Hematopoietic multipotent progenitor cell treated with erythropoietin and hydrocortisone succinate and interleukin-3 and kit ligand, for 4 days (in vitro differentiated cells): ENCODE data around the gene TEC.
"Not testable (repeated sequence)": the region's sequence is repeated elsewhere in the genome, so short reads cannot be mapped to it uniquely, and the experiment has no call there.

Experiments
- DNase-seq: peaks from one replicate; pipeline ENCODE4 v3.0.0-alpha.2; 2015

TEC gene

DNA sequence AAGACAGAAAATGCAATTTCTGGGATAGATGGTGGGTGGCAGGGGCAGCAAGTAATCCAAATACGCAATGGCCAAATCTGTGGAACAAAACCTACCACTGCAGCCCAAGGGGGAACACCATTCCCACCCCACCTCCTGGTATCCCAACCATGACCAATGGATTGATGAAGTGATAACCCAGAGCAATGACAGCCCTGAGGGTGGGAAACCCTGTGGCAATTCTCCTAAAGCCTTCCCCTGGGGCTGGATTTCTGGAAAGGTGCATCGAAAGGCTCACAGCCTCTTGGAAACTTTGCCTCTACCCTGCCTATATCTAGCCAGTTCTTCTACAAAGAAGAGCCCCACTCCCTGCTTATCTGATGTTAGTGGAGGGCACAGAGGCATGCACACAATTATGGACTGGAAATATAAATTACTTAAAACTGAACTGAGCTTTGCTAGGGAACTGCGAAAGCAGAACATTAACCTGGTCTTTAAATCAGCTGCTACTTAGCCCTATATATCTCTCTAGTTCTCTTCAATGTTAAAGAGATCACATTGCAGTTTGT lies 75.6 kb downstream of the TEC start:
- DNase-seq = peak; percentile 71

DNA sequence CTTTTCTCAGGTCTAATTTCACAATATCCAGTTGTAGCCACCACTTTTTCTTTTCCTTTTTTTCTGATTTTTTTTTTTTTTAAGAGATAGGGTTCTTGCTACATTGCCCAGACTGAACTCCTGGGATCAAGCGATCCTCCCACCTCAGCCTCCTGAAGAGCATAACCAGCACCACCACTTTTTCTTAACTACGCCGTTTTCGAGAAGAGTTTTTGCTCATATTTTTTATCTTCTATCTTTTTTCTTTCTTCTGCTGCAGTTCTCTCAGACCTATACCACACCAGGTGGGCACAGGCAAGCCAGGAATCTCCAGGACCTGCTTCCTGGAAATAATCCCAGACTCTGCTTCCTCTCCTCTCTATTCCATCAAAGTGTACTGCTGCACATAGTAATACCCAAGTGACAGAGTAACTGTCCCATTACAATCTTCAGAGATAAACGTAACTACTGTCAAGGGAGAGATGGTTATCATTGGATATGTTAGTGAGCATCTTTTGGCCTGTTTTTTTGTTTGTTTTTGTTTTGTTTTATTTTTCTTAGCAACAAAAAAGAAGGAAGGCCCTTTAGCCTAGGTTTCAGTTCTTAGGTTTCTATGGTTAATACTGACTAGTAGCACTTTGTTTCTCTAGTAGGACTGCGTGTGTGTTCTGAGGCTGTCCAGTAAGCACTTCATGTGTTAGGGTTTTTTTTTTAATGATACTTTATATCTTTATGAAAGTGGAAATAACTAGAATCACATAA lies 76.4 kb downstream of the TEC start:
- no peak for DNase-seq

DNA sequence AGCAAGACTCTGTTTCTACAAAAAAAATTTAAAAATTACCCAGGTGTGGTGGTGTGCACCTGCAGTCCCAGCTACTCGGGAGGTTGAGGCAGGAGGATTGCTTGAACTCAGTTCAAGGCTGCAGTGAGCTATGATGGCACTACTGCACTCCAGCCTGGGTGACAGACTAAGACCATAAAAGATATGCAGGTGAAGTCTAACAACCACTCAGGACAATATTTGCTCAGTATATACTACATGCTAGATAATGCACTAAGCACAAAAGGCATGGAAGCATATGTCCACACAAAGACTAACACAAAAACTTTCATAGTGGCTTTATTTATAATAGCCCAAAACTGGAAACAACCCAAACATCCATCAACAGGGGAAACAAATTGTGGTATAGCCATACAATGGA lies 77.9 kb downstream of the TEC start:
- no peak for DNase-seq

DNA sequence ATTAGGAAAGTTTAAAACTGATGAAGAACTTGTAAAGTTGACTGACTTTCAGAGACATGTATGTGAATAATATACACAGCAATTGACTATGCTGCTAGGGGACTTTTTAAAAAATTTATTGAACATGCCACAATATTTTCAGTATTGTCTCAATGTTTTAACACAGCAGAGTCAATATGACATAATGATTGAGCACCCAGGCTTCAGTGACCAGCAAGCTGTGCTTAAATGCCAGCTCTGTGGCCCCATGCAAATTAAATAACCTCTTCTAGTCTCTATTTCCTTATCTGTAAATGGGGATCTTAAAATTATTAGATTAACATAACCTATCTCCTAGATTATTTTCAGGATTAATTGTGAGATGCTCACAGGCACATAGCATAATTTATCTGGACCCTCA lies 78.8 kb downstream of the TEC start:
- no peak for DNase-seq

DNA sequence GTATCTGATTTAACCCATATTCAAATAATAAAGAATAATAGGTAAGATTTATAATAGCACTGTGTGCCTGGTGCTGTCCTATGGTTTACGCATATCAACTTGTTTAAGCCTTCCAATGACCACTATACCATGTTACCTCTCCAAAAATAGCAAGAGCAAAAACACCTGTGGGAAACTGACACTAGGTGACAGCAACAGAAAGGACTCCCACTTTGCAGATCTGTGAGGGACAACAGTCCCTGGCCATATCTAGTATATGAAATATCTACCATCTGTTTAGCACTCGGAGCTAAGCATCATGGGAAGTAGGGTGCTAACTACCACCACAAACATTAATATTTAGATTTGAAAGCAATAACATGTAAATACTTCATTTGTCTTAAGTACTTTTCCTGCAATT lies 79.9 kb downstream of the TEC start:
- DNase-seq = no peak

DNA sequence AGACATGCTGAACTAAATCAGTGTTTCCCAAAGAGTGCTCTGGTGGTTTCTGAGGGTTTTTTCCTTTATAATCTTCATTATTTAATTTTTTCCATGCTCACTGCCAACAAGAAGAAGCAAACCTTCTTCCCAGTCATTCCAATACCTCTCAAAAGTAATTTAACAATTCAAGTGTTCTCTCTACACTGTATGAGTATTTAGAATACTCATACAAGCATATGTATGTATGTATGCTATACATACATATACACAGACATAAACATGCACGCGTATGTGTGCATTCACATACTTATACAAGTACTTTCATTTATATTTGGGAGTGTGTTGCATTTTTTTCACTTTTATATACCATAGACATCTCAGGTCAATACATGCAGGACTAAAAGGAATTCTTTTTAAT lies 81.2 kb downstream of the TEC start:
- DNase-seq = no peak

DNA sequence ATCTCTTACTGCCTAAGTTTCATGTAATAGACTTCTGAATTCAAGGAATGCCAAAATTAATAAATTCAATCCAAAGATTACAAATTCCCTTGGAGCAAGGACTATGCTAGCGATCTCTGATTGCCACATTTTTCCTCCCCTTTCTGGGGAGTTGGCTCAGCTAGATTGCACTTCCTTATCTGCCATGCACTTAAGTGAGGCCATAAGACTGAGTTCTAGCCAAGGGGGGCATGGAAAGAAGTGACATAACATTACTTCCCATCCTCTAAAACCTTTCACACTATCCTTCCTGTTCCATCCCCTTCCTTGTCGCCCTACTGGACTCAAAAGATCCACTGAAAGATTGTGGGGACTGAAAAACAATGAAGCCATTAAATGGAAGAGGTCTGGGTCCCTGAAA lies 81.8 kb downstream of the TEC start:
- peak; percentile 72 for DNase-seq

DNA sequence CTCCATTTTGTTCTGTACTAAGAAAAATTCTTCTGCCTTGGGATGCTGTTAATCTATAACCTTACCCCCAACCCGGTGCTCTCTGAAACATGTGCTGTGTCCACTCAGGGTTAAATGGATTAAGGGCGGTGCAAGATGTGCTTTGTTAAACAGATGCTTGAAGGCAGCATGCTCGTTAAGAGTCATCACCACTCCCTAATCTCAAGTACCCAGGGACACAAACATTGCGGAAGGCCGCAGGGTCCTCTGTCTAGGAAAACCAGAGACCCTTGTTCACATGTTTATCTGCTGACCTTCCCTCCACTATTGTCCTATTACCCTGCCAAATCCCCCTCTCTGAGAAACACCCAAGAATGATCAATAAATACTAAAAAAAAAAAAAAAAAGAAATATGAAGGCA lies 82.6 kb downstream of the TEC start:
- DNase-seq = not testable (repeated sequence)

DNA sequence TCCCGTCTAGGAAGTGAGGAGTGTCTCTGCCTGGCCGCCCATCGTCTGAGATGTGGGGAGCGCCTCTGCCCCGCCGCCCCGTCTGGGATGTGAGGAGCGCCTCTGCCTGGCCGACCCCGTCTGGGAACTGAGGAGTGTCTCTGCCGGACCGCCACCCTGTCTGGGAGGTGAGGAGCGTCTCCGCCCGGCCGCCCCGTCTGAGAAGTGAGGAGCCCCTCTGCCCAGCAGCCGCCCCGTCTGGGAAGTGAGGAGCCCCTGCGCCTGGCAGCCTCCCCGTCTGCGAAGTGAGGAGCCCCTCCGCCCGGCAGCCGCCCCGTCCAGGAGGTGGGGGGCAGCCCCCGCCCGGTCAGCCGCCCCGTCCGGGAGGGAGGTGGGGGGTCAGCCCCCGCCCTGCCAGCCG lies 83.2 kb downstream of the TEC start:
- DNase-seq = not testable (repeated sequence)

DNA sequence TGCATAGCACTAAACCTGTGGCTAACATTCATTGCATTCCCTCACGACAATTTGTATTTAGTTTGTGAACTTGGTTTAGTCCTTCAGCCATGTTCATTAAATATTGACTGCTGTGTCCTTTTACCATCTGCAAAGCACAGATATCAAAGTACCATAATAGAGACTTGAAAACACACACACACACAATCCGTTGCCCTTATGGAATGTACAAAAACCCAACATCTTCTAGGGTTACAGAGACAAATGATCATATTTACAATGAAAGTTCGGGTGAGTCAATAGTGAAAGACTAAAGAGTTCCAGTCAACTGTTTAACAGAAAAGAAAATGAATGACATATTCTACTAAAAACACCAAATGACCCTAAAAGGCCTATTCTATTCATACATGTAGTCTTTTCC lies 84.8 kb downstream of the TEC start:
- no peak for DNase-seq

DNA sequence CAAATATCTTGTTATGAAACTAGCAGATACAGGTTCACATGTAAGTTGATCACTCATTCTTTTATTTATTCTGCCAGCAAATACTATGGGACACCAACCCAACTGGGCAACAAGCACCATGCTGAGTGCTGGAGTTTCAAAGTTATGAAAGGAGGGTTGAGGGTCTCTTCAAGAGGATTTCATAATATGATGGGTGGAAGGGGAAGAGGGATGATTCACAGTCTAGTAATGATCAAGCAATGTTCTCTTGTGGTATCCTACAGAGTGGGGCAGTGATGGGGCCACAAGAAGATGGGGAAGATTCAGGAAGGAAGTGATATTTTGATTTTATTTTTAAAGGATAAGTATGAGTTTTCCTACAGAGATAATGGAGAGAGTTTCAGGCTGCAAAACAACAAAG lies 89.4 kb downstream of the TEC start:
- peak; percentile 61 for DNase-seq

DNA sequence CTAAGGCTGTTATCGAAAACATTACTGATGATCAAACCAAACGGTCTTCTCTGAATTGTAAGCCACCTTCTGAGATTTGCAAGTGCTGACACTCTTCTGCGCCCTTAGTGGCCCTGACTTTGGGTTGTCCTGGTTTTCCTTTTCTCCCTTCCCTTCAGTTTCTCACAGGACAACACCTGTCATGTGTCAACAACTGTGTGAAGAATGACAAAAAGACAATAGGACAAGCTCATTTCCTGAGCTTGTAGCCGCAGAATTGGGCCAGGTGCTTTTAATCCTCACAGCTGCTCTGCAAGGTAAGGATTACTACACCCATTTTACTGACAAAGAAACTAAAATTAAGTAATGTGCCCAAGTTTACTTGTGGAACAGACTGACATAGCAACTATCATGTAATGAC lies 90.7 kb downstream of the TEC start:
- no peak for DNase-seq

DNA sequence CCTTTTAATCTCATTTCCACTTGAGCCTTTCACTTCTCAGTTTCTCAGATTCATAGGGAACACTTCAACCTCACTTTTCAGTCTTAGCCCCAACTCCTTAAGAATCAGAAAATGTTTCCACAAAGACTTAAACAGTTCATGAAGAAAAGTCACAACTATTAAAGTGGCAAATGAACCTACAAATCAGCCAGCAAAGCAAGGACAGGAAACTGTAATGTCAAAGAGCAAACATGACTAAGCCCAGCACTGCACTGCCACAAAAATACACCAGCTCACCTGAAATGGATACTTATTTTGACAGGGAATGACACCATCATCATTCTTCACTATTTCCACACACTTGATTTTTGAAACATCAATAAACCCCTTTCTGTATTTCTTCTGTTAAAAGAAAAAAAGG lies 93.8 kb downstream of the TEC start:
- DNase-seq = no peak

DNA sequence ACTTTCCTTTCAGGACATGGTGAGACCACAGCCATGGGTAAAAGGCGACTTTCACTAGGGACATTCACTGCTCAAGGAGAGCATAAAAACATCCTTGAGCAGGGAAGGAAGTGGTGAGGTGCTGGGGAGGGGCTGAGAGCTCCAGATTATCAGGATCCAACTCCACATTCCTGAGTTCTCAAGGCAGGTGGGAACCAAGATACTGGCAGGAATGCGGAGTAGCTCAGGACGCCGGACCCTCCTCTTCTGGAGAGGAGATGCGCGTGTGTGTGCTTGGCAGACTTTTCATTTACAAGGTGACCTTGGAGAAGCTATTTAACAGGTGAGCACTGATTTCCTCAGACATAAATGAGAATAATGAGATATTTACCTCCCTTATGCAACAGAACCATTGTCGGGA lies 94.3 kb downstream of the TEC start:
- no peak for DNase-seq

DNA sequence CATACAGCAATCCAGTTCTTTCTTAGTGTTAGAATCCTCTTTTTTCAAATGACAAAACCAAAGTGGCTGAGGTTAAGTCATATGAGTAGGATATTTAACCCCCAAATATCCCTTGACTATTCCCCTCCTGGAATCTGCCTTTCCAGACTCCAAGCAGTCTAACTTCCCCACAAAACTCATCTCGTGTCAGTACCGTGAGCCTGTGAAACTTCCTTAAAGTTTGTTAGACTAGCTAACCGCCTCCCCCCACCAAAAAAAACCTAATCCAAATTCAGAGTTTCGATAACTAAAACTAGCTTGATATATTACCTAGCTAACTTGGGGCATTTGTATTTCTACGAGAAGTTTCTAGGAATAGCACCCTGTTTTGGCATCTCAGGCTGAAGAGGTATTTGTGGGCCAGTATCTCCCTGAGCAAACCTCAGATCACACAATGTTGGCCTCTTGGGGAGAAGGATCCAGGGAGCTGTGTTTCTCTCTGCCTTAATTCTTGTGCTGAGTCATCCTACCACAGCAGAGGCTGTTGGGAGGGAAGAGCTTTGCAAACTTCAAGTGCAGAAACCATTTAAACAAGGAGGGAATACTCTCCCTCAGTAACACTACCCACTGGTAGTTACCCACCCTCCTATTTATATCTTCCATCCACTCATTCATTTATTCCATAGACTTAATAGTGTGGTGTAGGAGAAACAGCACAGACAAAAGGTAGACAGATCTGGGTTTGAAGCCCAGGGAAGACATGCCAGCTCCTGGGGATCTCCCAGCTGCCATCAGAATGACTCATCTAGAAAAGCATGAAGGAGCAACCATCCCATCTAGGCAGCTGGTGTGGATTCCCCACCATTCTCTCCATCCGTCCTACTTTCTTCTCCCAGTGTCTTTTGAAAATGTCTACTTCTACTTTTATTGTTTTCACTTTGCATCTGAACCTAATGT lies 96.3 kb downstream of the TEC start:
- DNase-seq = peak; percentile 91

DNA sequence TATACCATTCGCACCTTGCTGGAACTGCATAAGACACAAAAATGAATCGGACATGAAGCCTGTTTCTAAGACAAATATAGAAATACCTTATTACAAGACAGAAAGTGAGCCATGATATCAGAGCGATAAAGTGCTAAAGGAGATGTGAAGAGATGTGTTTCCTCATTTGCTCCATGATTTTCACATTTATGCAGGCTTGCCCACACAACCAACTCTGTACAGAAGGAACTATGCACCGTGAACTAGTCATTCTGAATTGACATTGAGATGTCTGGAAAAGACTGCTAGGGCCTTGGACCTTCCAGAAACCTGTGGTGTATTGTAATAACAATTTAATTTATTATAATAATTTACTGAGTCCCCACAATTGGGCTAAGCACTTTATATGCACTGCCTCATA lies 97.0 kb downstream of the TEC start:
- DNase-seq = no peak

DNA sequence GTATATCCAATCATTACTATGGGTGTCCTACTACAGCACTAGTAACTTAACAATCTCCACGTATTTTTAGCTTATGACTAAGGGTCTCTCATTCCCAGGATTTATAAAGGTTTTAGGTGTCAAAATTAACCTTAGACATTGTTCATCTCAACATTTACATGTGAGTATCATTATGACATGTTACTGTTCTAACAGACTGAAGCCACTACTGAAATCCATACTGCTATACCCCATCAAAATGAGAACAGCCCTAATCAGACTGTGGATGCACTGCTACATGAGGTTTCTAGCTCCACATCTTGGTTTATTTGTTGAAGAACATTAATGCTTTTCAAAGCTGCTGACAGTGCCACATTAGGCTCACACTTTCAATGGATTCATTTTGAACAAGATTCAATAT lies 100.0 kb downstream of the TEC start:
- no peak for DNase-seq

DNA sequence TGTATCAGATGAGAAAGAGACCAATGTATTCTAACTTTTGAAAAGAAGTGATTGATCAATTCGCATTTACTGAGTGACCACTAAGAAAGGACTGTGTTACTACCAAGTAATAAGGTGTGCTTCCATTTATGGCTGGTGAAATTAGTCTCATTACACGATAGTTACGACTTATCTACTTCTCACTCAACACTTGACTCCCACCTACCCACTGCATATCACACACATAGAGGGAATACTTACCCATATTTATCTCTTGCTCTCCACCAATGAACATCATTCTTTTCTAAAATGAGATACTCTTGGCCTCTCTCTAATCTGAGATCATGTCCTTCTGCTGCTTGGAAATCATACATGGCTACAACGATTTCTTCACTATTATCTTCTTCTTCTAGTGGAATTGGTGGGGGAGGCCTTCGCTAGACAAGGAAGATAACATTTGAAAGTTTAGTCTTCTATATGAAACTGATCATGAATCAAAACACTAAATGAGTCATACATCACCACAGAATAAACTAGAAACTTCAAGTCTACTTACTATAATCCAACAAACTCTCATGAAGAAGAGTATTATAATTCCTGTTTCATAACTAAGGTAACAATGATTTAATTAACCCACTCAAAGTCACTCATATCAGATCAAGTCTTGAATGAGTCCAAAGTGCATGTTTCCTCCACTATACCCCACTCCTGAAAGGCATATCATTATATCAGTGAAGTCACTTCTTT lies 101.9 kb downstream of the TEC start:
- DNase-seq = no peak

DNA sequence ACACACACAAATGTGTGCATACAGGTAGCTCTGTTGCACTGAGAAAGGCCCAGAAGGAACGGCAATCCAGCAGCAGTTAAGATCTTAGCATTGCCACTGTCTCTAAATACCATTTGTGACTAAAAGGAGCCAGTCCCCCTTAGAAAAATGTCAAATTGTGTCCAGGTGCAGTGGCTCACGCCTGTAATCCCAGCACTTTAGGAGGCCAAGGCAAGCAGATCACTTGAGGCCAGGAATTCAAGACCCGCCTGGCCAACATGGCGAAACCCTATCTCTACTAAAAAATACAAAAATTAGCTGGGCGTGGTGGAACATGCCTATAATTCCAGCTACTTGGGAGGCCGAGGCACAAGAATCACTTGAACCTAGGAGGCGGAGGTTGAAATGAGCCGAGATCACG lies 105.1 kb downstream of the TEC start:
- DNase-seq = not testable (repeated sequence)

DNA sequence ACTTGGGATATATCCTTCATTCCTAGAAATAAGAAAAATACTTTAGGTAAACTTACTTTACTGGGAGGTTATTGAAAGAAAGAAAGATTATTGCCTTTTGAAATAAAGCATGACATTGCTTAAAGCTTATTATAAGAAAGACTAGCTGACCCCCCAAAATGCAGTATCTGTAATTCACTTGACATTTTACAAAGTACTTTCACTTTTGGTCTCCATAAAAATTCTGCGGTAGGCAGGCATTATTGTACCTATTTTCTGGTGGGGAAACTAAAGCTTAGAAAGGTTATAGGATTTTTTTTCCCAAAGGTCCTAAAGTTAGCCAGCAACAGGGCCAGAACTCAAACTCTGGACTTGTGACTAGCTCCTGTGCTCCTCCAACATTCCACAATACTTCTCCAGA lies 105.9 kb downstream of the TEC start:
- no peak for DNase-seq

DNA sequence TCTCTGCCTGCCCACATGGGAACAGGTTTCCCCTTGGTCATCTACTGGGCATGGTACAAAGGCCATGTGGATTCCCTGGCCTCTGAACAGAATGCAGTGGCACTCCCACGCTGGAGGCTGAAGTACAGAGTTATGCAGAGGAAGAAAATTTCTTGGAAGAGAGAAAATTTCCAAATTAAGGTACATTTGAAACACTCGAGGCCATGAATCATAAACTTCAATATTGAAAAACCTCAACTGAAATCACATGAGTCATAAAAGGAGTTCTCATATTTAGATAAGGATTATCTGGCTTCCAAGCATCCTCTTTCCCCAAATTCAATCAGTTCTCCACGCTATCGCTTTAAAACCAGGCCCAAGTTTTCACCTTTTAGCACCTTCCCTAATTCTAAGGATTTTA lies 107.5 kb downstream of the TEC start:
- no peak for DNase-seq

DNA sequence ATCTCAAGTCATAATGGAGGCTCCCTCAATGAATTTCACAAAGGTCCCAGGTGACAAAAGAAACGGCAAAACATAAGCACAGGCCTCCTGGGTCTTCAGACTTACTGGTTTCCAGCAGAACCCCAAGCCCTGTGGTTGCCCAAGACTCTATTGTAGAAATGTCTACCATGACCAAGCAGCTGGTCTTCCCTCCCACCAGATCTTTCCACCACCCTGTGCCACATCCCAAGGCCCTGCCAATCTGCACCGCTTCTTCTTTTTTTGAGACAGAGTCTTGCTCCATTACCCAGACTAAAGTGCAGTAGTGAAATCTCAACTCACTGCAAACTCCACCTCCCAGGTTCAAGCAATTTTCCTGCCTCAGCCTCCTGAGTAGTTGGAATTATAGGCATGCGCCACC lies 112.4 kb downstream of the TEC start:
- DNase-seq = no peak

DNA sequence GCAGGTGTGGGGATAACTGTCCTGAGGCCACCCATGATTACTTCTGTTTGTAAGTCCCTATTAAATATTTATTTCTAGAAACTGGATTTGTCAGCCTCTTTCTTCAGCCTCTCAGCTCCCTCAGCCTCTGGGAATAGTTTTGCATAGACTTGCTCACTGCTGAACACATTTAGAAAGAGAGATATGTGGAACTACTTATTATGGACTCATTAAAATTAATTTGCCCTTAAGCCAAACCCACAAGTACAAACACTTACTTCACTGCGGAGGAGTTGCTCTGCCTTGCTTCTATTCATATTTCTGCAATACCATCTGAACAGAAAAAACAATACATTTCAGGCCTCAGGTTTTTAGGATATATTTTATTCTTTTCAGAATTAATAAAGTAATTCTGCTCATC lies 113.2 kb downstream of the TEC start:
- no peak for DNase-seq
